Activated CD8-positive, alpha-beta T cell treated with anti-CD3 and anti-CD28 coated beads for 36 hours (primary cell): ENCODE measurements around the gene ADPRH. TPM values are rescaled to one million over a fixed set of nuclear protein-coding genes. Genes with fewer than 3 reads are reported as not detected.
"Not testable (repeated sequence)": the region's sequence is repeated elsewhere in the genome, so short reads cannot be mapped to it uniquely, and the experiment has no call there.

Source experiments
- ATAC-seq: fragments of 200-7000 bp; cut with Tn5 transposase; one replicate; pipeline ENCODE4 v1.10.0; 2021; ENCODE audit warnings: mild to moderate bottlenecking, moderate library complexity
- CTCF ChIA-PET: fragments of 350-600 bp; sonication (Branson Sonifier 250); formaldehyde crosslinking; loops from one replicate; lab custom pipeline; 2021; ENCODE audit warnings: antibody characterized with exemption; lab: Charles Lee
- POLR2A ChIA-PET: fragments of 350-600 bp; sonication (Branson Sonifier 250); formaldehyde crosslinking; loops from one replicate; lab custom pipeline; 2021; ENCODE audit warnings: antibody characterized with exemption; lab: Charles Lee
- DNase-seq: peaks from one replicate; pipeline ENCODE4 v3.0.0-alpha.2; 2020
- H3K27ac Mint-ChIP-seq: one replicate; pipeline ENCODE4 v1.8.0; 2021; ENCODE audit warnings: mild to moderate bottlenecking, mixed read lengths
- H3K27me3 Mint-ChIP-seq: one replicate; pipeline ENCODE4 v1.8.0; 2021; ENCODE audit warnings: mixed read lengths
- H3K36me3 Mint-ChIP-seq: one replicate; pipeline ENCODE4 v1.8.0; 2021; ENCODE audit warnings: low read depth, mixed read lengths
- H3K4me1 Mint-ChIP-seq: one replicate; pipeline ENCODE4 v1.8.0; 2021; ENCODE audit warnings: low read depth, mixed read lengths
- H3K4me3 Mint-ChIP-seq: one replicate; pipeline ENCODE4 v1.8.0; 2021; ENCODE audit warnings: mild to moderate bottlenecking, moderate library complexity, mixed read lengths
- H3K9me3 Mint-ChIP-seq: one replicate; pipeline ENCODE4 v1.8.0; 2021; ENCODE audit warnings: mixed read lengths
- CTCF ChIP-seq: fragments of 200-600 bp; IDR thresholded peaks from one replicate; pipeline ENCODE4 v1.8.0; 2022; ENCODE audit warnings: antibody characterized with exemption, mild to moderate bottlenecking
- intact Hi-C: fragments of 100-400 bp; cut with micrococcal nuclease; formaldehyde crosslinking; loops from one replicate; pipeline ENCODE4 v1.10.0; 2022
- total RNA-seq, 2 experiments: library from RNA; stranded (reverse); gene quantifications; one replicate each; pipeline ENCODE4 v1.2.3, GENCODE V29; 2021

ADPRH gene
- total RNA-seq, 2 experiments from 2014 or later, result 5.7 to 5.9 TPM

DNA sequence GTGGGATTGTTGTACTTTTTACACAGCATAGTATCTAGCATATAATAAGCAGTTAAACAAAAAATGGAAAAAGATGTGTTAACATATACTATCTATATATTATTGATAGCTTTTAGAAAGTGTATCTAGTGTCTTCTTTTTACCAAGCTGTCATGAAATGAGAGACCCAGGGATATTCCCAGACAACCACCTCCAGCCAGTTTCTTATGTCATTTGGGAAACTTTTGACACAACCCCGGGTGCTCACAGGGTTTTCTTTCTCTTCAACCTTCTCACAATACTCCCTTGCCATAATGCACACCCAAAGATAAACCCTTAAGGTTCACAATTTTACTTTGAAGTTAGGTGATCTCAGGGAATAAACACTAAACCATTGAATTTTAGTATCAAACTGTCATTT lies 13.6 kb downstream of the ADPRH start:
- H3K4me3 Mint-ChIP-seq, result no peak overlapping the region
- CTCF ChIA-PET, result no interaction called here
- no peak for TF ChIP-seq CTCF
- H3K4me1 Mint-ChIP-seq, result peaks cover 16% of the 10 kb centered on the region
- POLR2A ChIA-PET, result interaction anchor here (0.6 kb wide), 2 partner anchors 22 to 355 kb away, joined by 3 read pairs; no protein-coding TSS in a partner anchor
- no peak for ATAC-seq
- intact Hi-C loops, result no loop called here
- H3K27me3 Mint-ChIP-seq, result peaks cover 17% of the 10 kb centered on the region
- peaks cover 8% of the 10 kb centered on the region for H3K9me3 Mint-ChIP-seq
- H3K36me3 Mint-ChIP-seq, result peaks cover 9% of the 10 kb centered on the region
- no peak overlapping the region for H3K27ac Mint-ChIP-seq
- no peak for DNase-seq

GRCh38 chr3:119594066-119594465 lies 14.8 kb downstream of the ADPRH start:
- intact Hi-C loops, result no loop called here
- DNase-seq (no peak), ATAC-seq (no peak)
- Mint-ChIP-seq H3K27me3 (peaks cover 14% of the 10 kb centered on the region), H3K27ac (no peak overlapping the region), H3K9me3 (peaks cover 8% of the 10 kb centered on the region), H3K4me1 (peaks cover 10% of the 10 kb centered on the region), H3K36me3 (peaks cover 9% of the 10 kb centered on the region), H3K4me3 (no peak overlapping the region)
- TF ChIP-seq CTCF, result no peak
- CTCF ChIA-PET, result no interaction called here
- POLR2A ChIA-PET, result no interaction called here

DNA sequence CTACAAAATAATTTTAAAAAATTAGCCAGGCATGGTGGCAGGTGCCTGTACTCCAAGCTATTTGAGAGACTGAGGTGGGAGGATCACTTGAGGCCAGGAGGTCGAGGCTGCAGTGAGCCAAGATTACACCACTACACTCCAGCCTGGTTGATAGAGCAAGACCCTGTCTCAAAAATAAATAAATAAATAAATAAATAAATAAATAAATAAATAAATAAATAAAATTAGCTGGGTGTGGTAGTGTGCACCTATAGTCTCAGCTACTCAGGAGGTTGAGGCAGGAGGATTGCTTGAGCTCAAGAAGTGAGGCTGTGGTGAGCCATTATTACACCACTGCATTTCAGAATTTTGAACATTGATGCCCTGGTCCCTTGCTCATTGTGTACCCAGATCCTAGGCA lies 15.6 kb downstream of the ADPRH start:
- H3K4me1 Mint-ChIP-seq, result peaks cover 11% of the 10 kb centered on the region
- CTCF ChIA-PET, ATAC-seq, POLR2A ChIA-PET, H3K4me3 Mint-ChIP-seq, H3K36me3 Mint-ChIP-seq, intact Hi-C loops, H3K27ac Mint-ChIP-seq, H3K9me3 Mint-ChIP-seq, DNase-seq, H3K27me3 Mint-ChIP-seq: not testable (repeated sequence)

- DNase-seq (no peak), ATAC-seq (no peak)
- H3K9me3 Mint-ChIP-seq, result no peaks in the 10 kb centered on the region
- intact Hi-C loops, result no loop called here
- no peak overlapping the region for H3K27ac Mint-ChIP-seq
- ChIA-PET CTCF (no interaction called here), POLR2A (no interaction called here)
- H3K4me3 Mint-ChIP-seq, result no peak overlapping the region
- peaks cover 17% of the 10 kb centered on the region for H3K4me1 Mint-ChIP-seq
- H3K27me3 Mint-ChIP-seq, result peaks cover 4% of the 10 kb centered on the region
- H3K36me3 Mint-ChIP-seq, result no peaks in the 10 kb centered on the region
- no peak for TF ChIP-seq CTCF
Measured at GRCh38 chr3:119595639-119596334, 16.5 kb downstream of the ADPRH start.

GRCh38 chr3:119596398-119596797 lies 17.1 kb downstream of the ADPRH start:
- Mint-ChIP-seq H3K4me1 (peaks cover 22% of the 10 kb centered on the region), H3K4me3 (no peak overlapping the region), H3K27me3 (peaks cover 3% of the 10 kb centered on the region), H3K36me3 (no peaks in the 10 kb centered on the region), H3K27ac (no peak overlapping the region), H3K9me3 (no peaks in the 10 kb centered on the region)
- CTCF ChIA-PET, result no interaction called here
- intact Hi-C loops, result no loop called here
- no peak for TF ChIP-seq CTCF
- no peak for ATAC-seq
- POLR2A ChIA-PET, result no interaction called here
- DNase-seq, result no peak
